ENCODE data around the gene ADPRHL1. TPM values are rescaled to one million over a fixed set of nuclear protein-coding genes. Genes with fewer than 3 reads are reported as not detected.

Gene ADPRHL1
- total RNA-seq, 4 donors from 2014 or later: 1.9 to 9.4 (median 6.5) TPM

DNA sequence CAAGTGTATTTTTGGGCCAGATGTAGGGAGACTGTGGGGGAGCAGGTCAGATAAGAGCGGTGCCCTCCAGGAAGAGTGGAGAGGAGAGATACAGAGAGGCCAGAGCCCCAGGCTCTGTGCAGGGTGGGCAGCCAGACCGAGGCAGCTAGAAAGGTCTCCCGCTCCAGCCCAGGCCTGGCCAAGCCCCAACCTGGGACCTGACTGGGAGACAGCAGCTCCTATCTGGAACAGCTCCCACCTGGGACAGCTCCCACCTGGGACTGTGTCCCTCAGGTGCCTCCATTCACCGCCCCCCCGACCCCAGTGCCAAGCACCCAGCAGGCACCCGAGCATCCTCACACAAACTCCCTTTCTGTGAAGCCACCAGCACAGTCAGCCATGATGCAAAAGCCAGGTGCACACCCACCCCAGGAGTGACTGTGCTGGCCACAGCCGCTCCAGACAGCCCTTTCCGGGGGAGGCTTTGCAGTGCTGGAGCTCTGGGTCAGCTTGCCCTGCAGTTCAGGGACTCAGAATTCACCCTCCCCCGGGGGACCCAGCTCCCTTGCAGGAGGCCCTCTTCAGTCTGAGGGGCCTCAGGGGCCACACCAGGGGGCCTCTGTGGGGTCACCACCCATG, 87.2 kb downstream of the ADPRHL1 start:
- TF ChIP-seq, protein P1, sequence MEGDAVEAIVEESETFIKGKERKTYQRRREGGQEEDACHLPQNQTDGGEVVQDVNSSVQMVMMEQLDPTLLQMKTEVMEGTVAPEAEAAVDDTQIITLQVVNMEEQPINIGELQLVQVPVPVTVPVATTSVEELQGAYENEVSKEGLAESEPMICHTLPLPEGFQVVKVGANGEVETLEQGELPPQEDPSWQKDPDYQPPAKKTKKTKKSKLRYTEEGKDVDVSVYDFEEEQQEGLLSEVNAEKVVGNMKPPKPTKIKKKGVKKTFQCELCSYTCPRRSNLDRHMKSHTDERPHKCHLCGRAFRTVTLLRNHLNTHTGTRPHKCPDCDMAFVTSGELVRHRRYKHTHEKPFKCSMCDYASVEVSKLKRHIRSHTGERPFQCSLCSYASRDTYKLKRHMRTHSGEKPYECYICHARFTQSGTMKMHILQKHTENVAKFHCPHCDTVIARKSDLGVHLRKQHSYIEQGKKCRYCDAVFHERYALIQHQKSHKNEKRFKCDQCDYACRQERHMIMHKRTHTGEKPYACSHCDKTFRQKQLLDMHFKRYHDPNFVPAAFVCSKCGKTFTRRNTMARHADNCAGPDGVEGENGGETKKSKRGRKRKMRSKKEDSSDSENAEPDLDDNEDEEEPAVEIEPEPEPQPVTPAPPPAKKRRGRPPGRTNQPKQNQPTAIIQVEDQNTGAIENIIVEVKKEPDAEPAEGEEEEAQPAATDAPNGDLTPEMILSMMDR (IDR thresholded peaks at IDR 0.05): no peak
- TF ChIP-seq POLR2A (IDR thresholded peaks at IDR 0.05): no peak
- WGBS, 2 donors: 81 to 88% methylated on average over 7 to 9 of the region's 9 CpGs
- DNase-seq (ENCODE audit: low spot score in 2 of 2): peak in 1 of 2 donors; percentile 84
- no peak overlapping the region for H3K4me3 ChIP-seq (ENCODE audit: low read depth, poor library complexity, severe bottlenecking)
- intact Hi-C loops (cut with DNase I; ENCODE audit: low total_unique reads): loop anchor here (10.0 kb wide), 1 partner anchor 161 kb away; the partner anchor contains the start of genes CUL4A and PCID2

DNA sequence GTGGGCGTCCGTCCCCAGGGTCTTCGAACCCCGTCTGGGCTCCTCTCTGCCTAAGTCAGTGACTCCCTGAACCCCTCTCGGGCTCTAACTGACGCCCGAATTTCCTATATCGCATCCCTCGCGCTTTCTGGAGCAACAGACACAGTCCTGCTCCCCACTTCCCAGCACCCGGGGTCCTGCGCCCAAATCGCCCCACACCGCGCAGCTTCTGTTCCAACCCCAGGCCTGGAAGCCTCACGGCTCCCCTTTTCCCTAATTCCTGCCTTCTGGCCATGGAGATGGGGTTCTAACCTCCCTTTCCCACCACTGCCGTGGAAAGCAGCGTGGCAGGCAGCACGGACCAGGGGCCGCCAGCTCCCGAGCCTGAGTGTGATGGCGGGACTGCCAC, 87.7 kb downstream of the ADPRHL1 start:
- 92 to 97% methylated on average over 22 of the region's 22 CpGs for WGBS, 2 donors
- intact Hi-C loops (cut with DNase I; ENCODE audit: low total_unique reads): loop anchor here (10.0 kb wide), 1 partner anchor 161 kb away; the partner anchor contains the start of genes CUL4A and PCID2
- peak in 1 of 2 donors; percentile 83 for DNase-seq (ENCODE audit: low spot score in 2 of 2)
- H3K4me3 ChIP-seq (ENCODE audit: low read depth, poor library complexity, severe bottlenecking): no peak overlapping the region
- TF ChIP-seq POLR2A (IDR thresholded peaks at IDR 0.05): no peak
- TF ChIP-seq, protein P1 (IDR thresholded peaks at IDR 0.05): no peak

DNA sequence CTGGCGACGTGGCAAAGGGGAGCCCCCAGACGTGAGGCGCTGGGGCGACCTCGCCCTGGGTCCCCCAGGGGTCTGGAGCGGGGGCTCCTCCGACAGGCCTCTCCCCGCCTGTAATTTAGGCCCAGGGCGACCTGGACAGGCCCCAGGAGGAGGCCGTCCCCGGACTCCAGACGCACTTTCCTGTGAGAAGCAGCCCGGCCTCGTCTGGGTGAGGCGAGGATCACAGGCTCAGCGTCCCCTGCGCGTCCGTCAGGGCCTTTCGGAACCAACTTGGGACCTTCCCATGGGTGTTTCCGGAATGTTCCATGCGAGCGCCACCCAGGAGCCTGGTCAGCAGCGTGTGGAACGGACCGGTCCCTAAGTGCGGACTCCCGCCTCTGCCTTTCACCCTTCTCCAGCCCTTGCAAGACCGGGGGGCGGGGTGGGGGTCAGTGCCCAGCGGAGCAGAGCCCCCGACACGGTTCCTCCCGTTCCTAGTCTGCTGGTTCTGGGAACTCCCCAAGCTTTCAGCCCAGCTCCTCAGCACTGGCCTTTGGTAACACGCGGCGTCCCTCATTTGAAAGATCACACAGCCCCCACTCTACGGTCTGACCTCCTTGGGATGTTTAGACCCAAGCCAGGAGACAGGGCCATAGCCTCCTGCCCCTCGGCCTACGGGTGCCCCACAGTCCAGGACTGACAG, 88.2 kb downstream of the ADPRHL1 start:
- H3K4me3 ChIP-seq (ENCODE audit: low read depth, poor library complexity, severe bottlenecking): no peak overlapping the region
- DNase-seq (ENCODE audit: low spot score in 2 of 2): peak in 1 of 2 donors; percentile 88
- WGBS, 2 donors: 69 to 71% methylated on average over 36 to 37 of the region's 41 CpGs
- intact Hi-C loops (cut with DNase I; ENCODE audit: low total_unique reads): loop anchor here (10.0 kb wide), 1 partner anchor 160 kb away; the partner anchor contains the start of genes CUL4A and PCID2
- TF ChIP-seq, protein P1 (IDR thresholded peaks at IDR 0.05): no peak
- no peak for TF ChIP-seq POLR2A (IDR thresholded peaks at IDR 0.05)

DNA sequence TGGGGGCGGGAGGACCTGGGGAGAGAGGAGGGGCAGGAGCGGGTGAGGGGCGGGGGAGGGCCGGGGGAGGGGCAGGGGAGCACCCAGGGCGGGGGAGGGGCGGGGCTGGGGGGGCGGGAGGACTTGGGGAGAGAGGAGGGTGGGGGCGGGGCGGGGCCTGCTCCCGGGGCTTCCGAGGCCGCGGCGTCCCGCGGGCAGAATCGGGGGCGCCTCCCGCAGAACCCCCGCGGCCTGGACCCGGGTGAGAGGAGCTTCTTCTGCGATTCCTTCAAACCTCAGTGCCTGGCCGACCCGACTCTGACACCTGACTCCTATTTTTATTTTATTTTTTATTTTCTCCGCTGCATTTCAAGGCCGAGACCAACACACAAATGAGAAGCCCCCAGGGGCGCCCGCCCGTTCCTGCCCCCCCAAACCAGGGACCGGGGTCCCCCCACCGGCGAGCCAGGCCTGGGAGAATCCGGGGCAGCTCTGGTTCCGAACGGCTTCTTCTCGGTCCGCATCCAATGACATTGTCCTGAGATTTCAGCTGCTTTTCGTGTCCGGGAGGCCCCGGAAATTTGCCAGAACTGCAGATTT, 88.9 kb downstream of the ADPRHL1 start:
- peak overlapping the region; percentile 29 for H3K4me3 ChIP-seq (ENCODE audit: low read depth, poor library complexity, severe bottlenecking)
- intact Hi-C loops (cut with DNase I; ENCODE audit: low total_unique reads): loop anchor here (10.0 kb wide), 1 partner anchor 160 kb away; the partner anchor contains the start of genes CUL4A and PCID2
- peak in 1 of 2 donors; percentile 40 for DNase-seq (ENCODE audit: low spot score in 2 of 2)
- no peak for TF ChIP-seq POLR2A (IDR thresholded peaks at IDR 0.05)
- TF ChIP-seq, protein P1 (IDR thresholded peaks at IDR 0.05): no peak
- 5 to 7% methylated on average over 22 to 34 of the region's 41 CpGs for WGBS, 2 donors

DNA sequence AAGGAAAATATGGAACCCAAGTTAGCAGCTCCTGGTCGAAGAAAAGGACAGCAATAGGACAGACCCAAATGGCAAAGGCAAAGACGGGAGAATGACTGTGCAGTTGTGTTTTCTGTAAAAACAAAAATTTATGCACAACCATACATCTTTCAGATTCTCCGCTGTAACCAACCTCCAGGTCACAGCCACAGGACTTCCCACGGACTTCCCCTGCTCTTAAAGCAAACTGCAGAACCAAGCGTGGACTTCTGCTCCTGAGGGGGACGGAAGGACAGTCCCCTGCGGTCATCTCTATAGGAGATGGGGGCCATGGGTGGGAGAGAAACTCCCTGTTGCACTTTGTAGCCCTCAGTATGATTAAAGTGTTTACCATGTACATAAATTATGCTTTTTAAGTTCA, 91.9 kb downstream of the ADPRHL1 start:
- TF ChIP-seq, protein P1 (IDR thresholded peaks at IDR 0.05): no peak
- TF ChIP-seq POLR2A (IDR thresholded peaks at IDR 0.05): no peak
- 80 to 84% methylated on average over 7 of the region's 7 CpGs for WGBS, 2 donors
- peak; percentile 3 to 14 for DNase-seq (ENCODE audit: low spot score in 2 of 2)
- no peak overlapping the region for H3K4me3 ChIP-seq (ENCODE audit: low read depth, poor library complexity, severe bottlenecking)
- intact Hi-C loops (cut with DNase I; ENCODE audit: low total_unique reads): loop anchor here (10.0 kb wide), 1 partner anchor 157 kb away; the partner anchor contains the start of genes CUL4A and PCID2
